G401 (cell line): ENCODE data around the gene OR2F2. TPM values are rescaled to one million over a fixed set of nuclear protein-coding genes. Genes with fewer than 3 reads are reported as not detected.

Experiments used
- DNase-seq: peaks from one replicate; pipeline ENCODE4 v3.0.0-alpha.2; 2015; ENCODE audit warnings: low spot score
- in situ Hi-C: cut with HindIII; loops from 2 replicates; pipeline ENCODE4 v1.10.0; 2016; ENCODE audit warnings: low sequenced_read_pairs, mixed read lengths
- total RNA-seq: library from RNA; depleted of rRNA; stranded (reverse); fragments of >200 nt; shearing (Covaris generic); gene quantifications from 2 replicates; pipeline ENCODE4 v1.2.3, GENCODE V29; 2014; rRNA removed

The OR2F2 gene
- total RNA-seq, 1 experiment from 2014 or later, result not detected

DNA sequence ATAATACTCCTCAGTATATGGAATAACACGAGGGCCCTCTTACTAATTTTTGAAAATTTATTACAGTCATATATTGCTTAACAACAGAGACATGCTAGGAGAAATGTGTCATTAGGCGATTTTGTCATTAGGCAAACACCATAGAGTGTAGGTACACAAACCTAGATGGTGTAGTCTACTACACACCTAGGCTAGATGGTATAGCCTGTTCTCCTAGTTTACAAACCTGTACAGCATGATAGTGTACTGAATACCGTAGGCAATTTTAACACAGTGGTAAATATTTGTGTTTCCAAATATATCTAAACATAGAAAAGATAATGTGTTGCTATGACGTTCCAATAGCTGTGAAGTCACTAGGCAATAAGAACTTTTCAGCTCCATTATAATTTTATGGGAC, 32.4 kb downstream of the OR2F2 start:
- in situ Hi-C loops, result no loop called here
- DNase-seq, result no peak

DNA sequence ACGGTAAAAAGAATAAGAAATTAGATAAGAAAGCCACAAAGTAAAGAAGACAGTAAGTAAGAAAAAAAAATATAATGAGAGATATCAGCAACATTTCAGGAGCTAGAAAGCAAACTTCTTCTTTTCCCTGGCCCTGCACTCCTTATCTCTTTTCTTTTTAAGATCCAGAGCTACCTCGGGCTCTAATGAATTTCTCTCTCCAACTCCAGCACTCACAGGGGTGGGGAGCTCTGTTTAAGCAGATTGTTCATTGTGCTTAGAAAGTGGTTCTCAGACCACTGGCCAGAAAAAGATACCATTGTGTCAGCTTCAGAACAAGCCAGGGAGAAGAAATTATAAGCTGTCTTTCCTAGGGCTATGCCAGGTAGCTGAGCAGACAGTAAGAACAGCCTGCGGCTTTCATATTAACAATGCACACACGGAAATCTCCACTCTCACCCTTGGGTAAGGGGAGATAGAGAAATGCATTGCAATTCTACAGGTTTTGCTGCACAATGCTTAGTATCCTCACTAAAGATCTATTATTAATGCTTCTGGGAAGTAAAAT, 38.9 kb downstream of the OR2F2 start:
- in situ Hi-C loops, result no loop called here
- no peak for DNase-seq

DNA sequence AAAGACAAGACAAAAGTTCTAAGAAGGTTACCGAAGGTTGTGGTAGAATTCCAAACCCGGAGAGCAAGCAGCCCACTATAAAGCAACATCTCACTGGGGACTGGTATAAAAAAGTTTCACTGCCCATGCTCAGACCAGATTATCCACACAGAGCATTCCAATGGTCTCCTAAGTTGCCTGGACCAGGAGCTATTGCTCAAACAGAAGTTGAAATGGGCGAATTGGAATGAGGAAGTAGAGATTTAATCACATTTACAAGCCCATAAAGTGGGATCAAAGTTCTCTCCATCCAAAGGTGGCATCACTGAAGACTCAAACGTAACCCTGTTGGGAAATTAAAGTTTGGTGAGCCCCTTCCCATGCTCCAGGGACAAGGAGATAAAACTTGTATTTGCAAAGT, 39.4 kb downstream of the OR2F2 start:
- DNase-seq, result no peak
- in situ Hi-C loops, result no loop called here

DNA sequence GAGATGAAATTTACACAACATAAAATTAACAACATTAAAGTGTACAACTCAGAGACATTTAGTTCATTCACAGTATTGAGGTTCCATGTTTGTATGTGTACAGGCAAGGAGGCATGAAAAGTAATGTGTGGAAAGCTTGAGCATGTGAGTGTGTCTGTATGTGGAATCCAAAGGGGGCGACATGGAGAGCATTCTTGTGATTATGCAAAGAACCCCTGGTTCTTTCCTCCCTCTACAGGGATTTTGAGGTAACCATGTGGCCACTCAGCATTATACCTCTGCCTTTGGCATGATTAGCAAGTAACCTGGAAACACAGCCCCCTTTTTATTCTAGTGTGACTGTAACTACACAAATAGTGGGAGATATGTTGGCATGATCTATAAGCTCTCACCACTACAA, 40.6 kb downstream of the OR2F2 start:
- in situ Hi-C loops, result no loop called here
- no peak for DNase-seq

DNA sequence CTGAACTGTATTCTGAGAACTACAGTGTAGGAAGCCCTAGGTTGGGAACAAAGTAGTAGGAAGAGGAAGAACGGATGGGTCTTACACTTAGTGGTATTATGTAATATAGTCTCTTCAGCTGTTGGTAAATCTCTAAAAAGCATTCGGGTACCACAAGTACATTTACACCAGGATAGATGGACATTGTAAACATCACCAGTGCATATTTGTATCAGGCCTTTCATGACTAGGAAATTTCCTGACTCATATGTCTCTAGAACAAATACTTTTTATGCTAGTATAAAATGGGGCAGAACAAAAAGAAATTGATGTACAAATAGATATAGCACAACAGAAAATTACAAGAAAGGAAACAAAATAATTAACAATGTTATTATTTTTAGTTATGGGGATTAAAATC, 43.6 kb downstream of the OR2F2 start:
- in situ Hi-C loops, result no loop called here
- DNase-seq, result no peak

DNA sequence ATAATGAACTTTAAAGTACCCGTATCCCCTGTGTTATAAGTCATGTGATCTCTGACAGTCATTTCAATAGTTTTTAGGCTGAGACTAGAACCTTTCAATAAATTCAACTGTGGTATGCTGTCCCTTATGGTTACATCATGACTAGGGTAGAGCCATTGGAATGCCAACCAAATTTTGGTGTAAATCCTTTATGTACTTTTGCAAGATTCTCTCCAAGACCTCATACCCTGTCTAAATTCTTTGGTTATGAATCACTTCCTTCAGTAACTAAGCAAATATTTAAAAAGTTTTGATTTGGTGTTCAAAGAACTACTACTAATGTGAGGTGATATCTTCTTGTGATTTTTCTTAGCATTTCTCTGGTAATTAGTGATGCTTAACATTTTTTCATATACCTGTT, 44.3 kb downstream of the OR2F2 start:
- no peak for DNase-seq
- in situ Hi-C loops, result no loop called here

DNA sequence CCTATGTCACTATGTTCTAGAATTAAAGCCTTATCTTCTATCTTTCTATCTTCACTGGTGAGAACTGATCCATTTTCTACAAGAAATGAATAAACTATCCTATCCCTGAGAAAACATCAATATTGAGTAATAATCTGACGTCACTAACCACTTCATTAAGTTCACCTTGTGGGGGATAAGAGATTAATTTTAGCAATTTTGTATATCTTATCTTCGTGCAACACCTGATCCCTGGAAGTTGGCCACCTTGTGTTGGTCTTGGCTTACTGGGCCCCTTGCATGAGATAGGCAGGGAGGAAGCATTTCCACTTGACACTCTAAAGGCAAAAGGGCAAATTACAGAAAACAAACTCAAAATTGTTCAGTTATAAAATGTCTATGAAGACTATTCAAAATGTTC, 45.0 kb downstream of the OR2F2 start:
- DNase-seq, result no peak
- in situ Hi-C loops, result no loop called here

DNA sequence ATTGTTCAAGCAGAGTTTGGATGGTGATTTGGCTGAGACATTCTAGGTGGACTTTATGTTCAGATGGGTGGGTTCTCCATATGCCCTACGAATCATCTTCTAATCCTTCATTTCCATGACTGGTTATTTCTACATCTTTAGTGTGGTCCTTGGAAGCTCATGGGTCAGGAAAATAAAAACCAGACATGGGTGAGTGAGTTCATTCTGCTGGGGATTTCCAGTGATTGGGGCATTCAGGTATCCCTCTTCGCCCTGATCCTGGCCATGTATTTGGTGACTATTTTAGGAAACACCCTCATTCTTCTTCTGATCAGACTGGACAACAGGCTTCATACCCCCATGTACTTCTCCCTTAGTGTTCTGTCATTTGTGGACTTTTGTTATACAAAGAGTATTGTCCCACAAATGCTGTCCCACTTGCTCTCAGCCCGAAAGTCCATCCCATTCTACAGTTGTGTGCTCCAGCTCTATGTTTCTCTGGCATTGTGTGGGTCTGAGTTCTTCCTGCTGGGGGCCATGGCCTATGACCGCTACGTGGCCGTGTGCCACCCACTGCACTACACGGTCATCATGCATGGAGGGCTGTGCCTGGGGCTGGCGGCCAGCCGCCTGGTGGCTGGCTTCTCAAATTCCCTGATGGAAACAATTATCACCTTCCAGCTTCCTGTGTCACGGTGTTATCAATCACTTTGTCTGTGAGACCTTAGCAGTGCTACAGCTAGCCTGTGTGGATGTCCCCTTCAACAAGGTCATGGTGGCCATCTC, 45.9 kb downstream of the OR2F2 start:
- DNase-seq, result no peak
- in situ Hi-C loops, result no loop called here

DNA sequence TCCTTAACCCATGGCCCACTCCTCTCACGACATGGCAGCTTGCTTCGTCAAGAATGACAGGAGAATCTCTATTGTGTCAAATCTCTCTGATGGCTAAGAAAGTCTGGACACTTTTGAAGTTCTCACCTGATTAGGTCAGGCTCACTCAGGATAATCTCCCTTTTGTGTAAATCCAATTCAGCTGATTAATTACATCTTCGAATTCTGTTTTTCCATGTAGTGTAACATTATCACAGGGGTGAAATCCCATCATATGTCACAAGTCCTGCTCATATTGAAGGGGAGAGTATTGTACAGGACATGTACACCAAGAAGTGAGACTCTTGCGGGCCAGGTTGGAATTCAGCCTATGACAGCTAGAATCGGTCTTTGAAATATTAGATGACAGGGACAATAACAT, 48.9 kb downstream of the OR2F2 start:
- in situ Hi-C loops, result no loop called here
- DNase-seq, result no peak

Other genes starting within 250 kb of the OR2F2 start
- not detected in 2 replicates for gene CTAGE6, start 177.5 kb upstream of the OR2F2 start, total RNA-seq
- gene TCAF1, start 33.1 kb upstream of the OR2F2 start, total RNA-seq, result 32.3 and 33.7 TPM in 2 replicates
- not detected in 2 replicates for gene OR2F1, start 19.6 kb downstream of the OR2F2 start, total RNA-seq
- gene OR6B1, start 65.1 kb downstream of the OR2F2 start, total RNA-seq, result not detected in 2 replicates
- not detected in 2 replicates for gene OR2A5, start 113.7 kb downstream of the OR2F2 start, total RNA-seq
- gene OR2A25, start 134.6 kb downstream of the OR2F2 start, total RNA-seq, result not detected in 2 replicates
- not detected in 2 replicates for gene OR2A12, start 151.0 kb downstream of the OR2F2 start, total RNA-seq
- gene OR2A2, start 174.3 kb downstream of the OR2F2 start, total RNA-seq, result not detected in 2 replicates
- not detected in 2 replicates for gene OR2A14, start 187.9 kb downstream of the OR2F2 start, total RNA-seq
- not detected in 2 replicates for gene CTAGE4, start 248.2 kb downstream of the OR2F2 start, total RNA-seq